KG1 (cell line): ENCODE measurements around the gene ARID1B.

Experiments
- DNase-seq: peaks from one replicate; lab custom pipeline; 2025; lab: John Stamatoyannopoulos, UW

Gene ARID1B

DNA sequence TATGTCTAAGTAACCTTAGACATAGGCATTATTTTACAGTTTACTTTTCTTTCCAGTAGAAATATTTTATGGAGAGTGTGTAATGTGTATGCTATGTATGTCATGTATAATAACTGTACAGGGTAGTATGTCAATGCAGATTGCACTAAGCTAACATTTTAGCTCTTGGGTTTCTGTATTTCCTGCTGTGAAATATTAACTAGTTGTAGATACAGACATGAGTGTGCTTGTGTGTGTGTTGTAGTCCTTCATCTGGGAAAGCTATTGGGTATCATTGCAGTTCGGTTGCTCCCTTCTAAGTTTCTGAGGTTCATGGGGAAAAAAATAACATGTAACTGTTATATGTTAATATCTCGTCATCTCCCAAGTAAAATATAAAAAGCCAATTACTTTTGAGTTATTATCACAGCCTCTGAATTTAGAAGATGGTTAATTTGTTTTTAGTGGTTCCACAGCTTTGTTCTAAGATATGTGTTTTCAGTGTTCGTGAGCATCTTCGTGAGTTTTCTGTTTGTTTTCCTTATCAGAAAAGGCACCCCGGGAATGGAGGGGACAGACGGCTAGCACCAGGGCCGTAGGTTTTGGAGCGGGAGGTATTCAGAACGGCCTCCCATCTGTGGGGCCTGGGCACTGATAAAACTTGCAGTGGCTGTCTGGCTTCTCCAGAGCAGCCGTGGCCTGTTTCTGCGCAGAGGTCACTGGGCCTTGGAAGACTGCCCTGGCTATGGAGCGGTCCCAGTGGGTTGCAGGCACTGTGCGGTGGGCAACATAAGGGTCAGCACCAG lies 215.0 kb downstream of the ARID1B start:
- DNase-seq = no peak

DNA sequence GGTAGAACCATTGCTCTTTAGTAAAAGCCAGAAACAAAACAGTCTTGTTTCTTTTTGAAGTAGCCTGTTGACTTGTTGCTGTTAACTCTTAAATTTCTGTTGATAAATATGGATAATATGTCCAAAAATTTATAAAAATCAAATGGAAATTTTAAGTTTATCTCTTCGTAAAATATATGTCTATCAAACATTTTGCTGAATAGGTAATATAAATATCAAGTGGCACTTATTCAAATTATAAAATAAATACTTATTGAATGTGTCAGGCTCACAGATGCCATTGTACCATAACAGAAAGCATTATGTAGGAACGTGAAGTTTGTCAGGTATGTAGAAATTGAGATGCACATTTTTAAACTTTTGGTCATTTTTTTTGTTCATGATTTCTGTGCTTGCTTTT lies 216.5 kb downstream of the ARID1B start:
- DNase-seq = no peak

DNA sequence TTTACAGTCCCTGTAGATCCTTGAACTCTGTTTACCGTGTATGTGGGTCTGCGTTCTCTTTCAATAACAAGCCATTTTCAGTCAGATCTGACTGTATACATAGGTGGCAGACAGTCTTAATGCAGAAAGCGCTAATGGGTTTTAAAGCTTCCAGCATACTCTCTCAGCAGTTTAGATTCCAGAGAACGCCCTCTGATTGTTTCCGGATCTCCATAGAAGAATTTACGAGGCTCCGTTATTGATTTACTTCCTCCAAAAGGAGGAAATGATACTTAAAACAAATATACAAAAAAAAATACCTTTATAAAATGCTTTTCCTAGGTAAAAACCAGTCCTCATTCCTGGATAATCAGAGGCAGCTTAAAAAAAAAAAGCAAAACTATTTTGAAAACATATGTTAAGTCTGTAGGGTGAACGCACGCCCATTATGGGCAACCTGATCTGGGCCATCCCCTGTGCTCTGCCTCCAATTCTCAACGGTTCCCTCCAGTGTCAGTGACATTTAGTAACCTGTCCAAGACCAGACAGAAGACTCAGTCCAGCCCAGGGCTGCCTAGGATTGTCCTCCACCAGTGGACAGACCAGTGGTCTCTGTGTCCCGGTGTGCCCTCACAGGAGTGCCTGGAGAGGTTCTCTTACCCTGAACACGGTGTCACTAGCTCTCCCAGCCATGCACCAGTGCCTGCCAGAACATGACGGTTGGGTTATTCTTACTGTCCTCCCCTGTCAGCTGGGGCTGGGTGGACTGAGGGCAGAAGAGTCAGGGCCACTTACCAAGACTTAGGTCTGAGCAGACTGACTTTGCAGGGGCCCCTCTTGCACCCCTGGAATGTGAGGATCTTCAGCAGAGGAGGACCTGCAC lies 217.3 kb downstream of the ARID1B start:
- DNase-seq = no peak

DNA sequence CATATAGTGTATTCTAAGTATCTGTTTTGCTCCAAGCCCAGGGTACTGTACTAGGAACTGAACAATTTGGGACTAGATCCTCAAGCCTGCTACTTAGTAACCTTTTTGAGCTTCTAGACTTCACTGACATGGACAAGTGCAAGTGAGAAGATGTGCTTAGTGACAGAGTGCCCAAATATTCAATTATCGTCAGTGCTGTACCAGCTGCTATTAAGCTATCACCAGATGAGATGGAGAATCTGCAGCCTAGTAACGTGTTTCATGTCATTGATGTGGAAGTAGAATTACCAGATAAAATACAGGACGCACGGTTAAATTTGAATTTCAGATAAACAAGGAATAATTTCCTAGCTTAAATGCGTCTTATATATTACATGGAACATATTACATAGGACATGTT lies 218.3 kb downstream of the ARID1B start:
- no peak for DNase-seq

DNA sequence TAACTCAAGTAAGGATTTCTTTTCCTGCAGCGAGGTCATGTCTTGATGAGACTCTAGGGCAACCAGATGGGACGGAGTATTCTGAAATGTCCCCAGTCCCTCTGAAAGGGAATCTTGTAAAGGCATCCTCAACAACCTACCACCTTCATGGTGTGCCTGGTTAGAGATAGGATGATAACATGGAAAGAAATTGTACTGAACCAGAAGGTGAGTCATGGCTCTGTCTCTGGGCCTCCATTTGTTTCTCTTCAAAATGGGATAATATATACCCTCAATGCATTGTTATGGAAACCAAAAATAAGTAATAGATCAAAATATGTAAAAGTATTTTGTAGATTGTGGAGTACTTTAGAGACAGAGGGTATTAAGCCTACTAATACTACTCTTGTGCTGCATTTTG lies 219.1 kb downstream of the ARID1B start:
- no peak for DNase-seq

DNA sequence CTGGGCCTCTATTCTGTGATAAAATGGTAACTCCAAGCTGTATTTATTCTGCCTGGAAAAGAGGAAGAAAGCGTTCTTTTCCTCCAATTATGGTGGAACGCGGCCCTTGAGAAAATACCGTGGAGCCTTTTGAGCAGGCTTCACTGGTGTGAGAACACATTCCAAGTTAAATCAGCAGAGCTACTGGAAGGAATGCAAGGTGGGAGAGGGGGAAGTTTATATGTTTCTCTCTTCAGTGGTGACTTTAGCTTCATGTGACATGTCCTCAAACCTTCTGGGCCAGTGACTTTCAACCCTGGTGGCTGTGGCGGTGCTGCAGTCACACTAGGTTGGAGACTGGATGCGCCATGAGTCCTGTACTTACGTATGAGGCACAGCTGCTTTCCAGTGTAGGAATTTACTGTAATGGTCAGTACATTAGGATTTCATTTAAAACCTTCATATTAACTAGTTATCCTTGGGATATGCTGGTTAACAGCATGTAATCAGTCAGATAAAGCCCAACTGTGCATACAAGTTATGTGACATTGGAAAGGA lies 221.7 kb downstream of the ARID1B start:
- DNase-seq = no peak

DNA sequence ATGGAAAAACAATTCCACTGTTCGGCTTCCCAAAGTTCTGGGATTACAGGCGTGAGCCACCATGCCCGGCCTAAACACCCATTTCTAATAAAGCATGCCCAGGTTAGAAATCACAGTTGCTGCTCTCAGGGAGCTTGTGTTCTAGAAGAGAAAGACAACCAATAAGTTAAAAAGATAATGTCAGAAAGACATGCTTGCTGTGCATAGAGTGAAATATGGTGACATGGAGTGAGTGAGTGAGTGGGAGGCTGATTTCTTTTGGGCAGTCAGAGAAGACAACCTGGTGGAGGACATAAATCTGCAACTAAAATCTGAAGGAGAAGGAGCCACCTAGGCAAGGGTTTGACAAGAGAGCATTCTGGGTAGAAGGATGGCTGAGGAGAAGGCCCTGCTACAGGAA lies 222.6 kb downstream of the ARID1B start:
- no peak for DNase-seq

DNA sequence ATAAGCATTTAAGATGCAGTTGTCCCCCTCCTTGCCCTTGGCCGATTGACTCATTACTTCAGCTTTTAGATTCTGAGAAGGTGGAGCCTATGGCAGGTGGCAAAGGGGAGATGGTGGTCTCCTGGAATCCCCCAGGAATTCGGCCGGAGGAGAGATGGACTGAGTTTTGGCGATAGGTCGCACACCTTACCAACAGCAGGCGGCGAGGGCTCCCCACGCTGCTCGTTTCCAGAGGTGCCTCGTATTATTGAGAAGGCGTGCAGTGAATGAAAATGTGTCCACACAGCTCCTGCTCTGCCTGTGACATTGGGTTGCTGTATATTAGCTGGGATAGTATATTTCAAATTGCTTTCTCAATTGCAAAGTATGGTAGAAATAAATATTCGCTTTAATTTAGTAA lies 224.5 kb downstream of the ARID1B start:
- no peak for DNase-seq

DNA sequence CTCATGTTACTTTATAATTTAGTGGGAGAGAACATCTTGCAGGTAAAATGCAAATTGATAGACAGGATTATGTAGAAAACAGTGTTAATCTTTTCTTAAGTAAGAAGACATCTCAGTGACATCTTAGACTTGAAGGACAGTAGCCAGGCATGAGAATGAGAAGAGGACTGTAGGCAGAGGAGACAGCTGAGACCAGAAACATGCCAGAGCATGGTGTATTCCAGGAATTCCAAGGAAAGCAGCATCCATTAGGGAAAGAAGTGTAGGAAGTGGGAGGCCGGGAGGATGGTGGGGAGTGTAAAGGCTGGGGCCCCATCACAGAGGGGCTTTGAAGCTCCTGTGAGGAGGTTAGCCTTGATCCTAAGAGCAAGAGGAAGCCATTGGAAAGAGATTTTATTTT lies 225.6 kb downstream of the ARID1B start:
- no peak for DNase-seq

DNA sequence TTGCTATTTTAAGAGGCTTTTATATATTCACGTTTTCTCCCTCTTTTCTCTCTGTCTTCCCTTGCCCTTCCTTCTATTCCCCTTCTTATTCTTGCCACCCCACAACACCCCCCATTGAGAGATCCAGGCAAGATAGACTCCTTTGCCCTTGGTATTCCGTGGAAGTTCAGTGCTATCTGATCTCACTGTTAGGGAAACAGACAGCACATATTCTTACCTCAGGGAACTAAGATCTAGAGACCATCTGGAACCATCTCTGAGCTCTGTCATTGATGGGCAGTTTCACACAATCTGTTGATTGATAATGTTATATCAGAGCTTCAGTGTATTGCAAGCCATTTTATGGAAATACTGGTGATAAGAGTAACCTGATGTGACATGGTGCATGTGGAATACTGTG lies 228.8 kb downstream of the ARID1B start:
- DNase-seq = no peak

DNA sequence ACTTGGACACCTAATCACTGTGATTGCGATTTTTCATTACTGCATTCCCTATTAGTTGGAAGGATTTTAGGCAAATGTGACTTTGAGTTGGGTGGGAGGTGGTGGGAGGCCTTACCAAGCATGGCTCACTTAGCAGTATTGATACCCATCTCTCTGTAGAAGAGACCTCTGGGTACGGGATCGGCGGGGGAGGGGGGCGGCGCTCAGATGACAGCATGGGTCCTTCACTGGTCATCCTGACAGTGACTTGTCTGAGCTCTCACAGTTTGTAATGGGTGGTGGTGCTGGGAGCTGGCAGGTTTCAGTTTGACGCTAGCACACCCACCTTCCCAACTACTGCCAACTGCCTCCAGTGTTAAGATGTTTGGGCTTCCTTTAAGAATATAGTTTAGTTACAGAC lies 231.4 kb downstream of the ARID1B start:
- no peak for DNase-seq

DNA sequence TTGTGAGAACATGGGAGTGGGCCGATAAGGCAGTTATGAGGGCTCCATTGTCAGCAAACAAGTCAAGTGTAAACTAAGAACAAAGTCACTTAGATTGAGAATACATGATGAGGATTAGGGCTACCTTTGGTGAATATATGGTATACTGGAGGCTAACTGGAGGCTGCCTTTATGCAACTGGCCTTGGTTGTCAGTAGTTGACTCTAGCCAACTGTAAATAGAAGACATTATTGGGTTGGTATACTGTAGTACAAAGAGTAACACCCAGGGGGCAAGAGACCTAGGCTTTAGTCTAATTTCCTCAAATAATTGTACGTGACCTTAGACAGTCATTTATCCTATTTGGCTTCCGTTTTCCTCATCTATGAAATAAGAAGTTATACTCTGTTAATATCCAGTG lies 235.2 kb downstream of the ARID1B start:
- DNase-seq = no peak

DNA sequence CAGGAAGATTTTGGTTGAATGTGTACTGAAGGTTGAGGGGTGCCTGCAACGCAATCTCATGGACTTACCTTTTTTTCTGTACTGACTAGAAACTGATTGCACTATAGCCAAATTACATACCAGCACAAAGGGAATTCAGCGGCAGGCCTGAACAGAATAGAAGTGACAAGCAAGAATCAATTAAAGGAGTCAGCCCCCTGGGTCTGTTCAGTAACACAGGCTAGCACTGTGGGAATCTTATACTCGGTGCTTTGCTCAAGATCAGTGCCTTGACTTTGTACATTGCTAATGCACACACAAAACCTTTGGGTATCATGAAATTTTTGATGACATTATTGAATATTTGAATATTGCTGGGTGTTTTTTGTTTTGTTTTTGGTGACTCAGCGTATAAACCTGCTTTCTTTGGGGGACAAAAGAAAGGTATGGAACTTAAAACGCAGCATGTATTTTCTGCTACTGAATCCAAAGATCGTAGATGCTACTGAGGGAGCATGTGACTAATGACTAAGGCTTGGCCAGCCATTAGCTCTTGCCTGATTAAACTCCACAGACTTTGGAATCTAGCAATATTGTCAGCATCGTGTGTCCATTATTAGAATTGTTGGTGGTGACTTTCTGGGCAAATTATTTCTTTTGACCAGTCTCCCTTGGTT lies 236.6 kb downstream of the ARID1B start:
- DNase-seq = no peak

DNA sequence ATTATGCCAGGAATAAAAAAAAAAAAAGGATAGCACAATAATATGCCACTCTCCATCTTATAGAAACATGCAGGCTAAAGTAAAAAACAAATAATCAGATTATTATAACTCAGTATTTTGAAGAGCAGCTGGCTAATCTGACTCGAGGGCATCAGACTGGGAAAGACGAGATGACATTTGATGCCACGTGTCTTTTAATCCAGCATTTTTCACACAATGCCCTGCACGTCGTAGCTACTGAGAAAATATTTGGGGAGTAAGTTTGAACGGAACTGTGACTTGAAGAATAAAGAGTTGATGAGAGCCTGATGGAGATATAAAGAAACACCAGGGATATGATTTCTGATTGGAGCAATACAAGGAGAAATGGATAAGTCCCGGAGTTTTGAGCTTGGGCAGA lies 237.7 kb downstream of the ARID1B start:
- no peak for DNase-seq

DNA sequence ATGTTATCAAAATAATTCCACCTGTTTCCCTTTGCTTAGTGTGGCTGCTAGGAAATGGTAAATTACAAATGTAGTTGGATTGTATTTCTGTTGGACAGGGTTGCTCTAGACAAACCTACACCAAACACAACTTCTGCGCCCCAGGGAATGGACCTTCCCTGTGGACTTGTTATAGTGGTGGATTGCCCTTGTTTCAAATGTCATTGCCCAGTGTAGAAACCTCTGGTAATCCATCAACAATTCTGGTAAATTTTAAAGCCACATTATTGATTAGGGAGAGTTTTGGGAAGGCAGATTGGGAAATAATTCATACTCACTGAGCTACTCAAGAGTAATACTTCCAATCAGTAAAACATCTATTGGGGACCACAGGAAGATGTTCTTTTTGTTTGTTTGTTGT lies 239.8 kb downstream of the ARID1B start:
- DNase-seq = no peak

DNA sequence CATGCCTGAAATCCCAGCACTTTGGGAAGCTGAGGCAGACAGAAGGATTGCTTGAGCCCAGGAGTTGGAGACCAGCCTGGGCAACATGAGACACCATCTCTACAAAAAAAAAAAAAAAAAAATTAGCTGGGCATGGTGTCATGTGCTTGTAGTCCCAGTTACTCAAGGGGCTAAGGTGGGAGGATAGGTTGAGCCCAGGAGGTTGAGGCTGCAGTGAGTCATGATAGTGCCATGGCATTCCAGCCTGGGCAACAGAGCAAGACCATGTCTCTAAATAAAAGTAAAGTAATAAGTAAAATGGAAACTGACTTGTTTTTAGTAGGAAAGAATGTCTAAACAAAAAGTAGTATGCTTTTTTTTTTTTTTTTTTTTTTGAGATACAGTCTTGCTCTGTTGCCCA lies 240.7 kb downstream of the ARID1B start:
- DNase-seq = no peak

DNA sequence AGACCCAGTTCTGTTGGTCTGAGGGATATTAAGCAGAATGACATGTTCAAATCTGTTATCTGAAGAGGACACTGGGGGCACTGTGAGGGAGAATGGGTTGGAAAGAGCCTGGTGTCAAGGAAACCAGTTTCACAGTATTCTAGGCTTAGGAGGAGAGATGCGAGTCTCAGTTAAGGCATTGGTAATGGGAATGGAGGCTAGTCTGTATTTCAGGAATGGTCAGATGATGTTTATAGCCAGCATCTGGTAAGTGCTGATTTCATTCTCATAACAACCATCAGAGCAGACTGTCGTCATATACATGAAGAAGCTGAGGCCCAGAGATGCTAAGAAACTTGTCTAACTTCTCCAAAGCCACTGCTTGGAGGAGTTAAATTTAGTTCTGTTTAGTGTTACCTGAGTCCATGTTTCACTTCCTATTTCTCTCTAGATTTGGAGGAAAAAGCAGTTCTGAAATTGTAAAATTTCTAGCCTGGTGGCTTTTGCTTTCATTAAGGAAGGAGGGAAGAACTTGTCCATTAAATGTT lies 242.0 kb downstream of the ARID1B start:
- DNase-seq = peak; percentile 15

DNA sequence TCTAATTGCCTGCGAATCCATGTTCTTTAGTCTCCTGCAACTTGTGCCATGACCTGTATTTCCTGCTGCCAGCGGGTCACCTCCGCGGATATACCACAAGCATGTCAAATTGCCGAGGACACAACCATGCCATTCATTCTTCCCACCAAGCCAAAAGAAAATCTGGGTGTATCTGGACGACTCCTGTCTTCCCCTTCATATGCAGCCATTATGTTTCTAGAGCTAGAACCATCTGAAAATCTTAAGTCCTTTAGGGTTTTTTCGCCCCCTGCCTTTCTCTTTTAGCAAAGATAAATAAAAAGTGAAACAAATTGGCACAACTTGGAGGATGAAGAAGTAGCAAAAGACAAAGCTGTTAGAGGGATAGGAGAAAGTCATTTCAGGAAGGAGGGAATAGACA lies 242.6 kb downstream of the ARID1B start:
- no peak for DNase-seq

DNA sequence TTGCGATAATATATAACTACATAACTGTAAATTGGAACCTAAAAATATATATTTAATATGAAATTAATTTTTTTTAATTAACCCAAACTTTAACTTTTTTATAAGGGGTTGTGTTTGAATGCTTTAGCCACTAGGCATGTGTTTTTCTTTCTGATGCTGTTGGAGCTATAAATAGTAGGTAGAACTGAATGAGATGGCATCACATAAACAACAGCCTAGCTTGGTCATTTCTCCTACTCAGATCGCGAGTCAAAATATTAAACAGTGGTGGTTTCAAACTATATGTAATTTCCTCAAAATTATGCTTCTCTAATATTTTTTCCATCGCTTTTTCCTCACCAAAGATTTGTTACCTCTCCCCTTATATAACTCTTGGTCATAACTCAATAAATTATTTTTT lies 243.2 kb downstream of the ARID1B start:
- no peak for DNase-seq

DNA sequence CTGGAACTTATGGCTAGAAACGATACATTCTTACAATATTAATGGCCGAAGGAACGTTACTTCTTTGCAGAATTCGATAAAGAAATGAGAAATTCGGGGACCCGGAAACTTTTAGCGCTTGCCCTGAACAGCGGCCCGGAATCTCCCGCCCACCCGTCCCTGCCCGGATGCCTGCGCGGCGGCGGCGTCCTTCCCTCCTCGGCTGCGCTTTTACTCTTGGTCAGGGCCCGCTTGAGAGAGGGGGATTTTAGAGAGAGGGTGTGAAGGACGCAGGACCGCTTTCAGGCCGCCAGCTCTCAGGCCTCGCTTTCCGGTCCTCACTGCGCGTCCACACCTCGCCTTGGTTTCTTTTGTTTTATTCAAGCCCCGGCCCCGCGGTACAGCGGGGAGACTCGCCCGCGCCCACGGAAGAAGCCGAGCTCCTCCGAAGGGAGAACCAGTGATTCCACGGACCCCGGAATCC lies 243.7 kb downstream of the ARID1B start:
- peak; percentile 72 for DNase-seq

DNA sequence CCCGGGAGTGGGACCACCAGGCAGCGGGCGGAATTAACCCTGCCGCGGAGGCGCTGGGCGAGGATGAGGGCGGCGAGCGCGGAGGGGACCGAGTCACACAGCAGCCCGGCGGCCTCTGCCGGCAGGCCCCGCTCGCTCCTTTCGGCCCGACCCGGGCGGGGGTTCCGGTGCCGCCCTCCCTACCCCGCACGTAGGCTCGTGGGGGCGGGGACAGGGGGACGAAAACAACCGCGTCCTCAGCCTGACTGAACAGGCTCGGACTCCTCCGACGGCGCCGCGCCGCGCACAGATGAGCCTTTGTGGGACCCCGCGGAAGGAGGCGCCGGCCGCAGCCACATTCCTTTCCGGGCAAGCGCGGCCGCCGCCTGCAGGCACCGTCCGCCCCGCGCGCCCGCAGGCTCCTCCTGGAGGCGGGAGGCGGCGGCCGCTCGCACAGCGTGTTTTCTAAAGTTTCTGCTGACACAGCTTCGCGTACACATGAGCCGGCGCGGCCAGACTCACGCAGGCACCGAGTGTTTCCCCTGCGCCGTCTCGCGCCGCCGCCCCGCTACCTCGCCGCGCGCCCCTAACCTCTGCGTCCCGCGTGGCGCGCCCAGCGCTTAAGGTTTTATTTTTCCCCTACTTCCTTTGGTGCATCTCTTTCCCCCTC lies 244.3 kb downstream of the ARID1B start:
- DNase-seq = peak; percentile 86
